ENCODE measurements around the gene KCNS1. TPM values are rescaled to one million over a fixed set of nuclear protein-coding genes. Genes with fewer than 3 reads are reported as not detected.
"Not testable (repeated sequence)": the region's sequence is repeated elsewhere in the genome, so short reads cannot be mapped to it uniquely, and the experiment has no call there.

The KCNS1 gene
- total RNA-seq, 2 experiments from 2014 or later, result 0.08 to 0.11 TPM

GRCh38 chr20:45085289-45085688, 15.6 kb downstream of the KCNS1 start:
- DNase-seq (no peak), ATAC-seq (ENCODE audit: low read depth) (no peak)
- Mint-ChIP-seq H3K27me3 (no peaks in the 10 kb centered on the region), H3K4me3 (no peak overlapping the region), H3K27ac (peak overlapping the region; percentile 39), H3K9me3 (peaks cover 2% of the 10 kb centered on the region), H3K36me3 (peaks cover 51% of the 10 kb centered on the region), H3K4me1 (peaks cover 9% of the 10 kb centered on the region)
- POLR2A ChIA-PET, result no interaction called here

GRCh38 chr20:45083127-45083526, 17.8 kb downstream of the KCNS1 start:
- Mint-ChIP-seq H3K27me3 (no peaks in the 10 kb centered on the region), H3K4me1 (peaks cover 9% of the 10 kb centered on the region), H3K27ac (no peak overlapping the region), H3K36me3 (peaks cover 65% of the 10 kb centered on the region), H3K4me3 (no peak overlapping the region), H3K9me3 (peaks cover 2% of the 10 kb centered on the region)
- POLR2A ChIA-PET, result no interaction called here
- ATAC-seq (ENCODE audit: low read depth), result no peak
- DNase-seq, result no peak

- Mint-ChIP-seq H3K4me3 (no peak overlapping the region), H3K4me1 (peaks cover 9% of the 10 kb centered on the region), H3K9me3 (peaks cover 2% of the 10 kb centered on the region), H3K27me3 (no peaks in the 10 kb centered on the region), H3K27ac (no peak overlapping the region), H3K36me3 (peaks cover 67% of the 10 kb centered on the region)
- DNase-seq (no peak), ATAC-seq (ENCODE audit: low read depth) (no peak)
- POLR2A ChIA-PET, result no interaction called here
These were observed 18.5 kb downstream of the KCNS1 start for GRCh38 chr20:45082468-45082867.

- Mint-ChIP-seq H3K36me3 (peaks cover 74% of the 10 kb centered on the region), H3K4me3 (no peak overlapping the region), H3K4me1 (peaks cover 6% of the 10 kb centered on the region), H3K27me3 (no peaks in the 10 kb centered on the region), H3K27ac (no peak overlapping the region), H3K9me3 (peaks cover 2% of the 10 kb centered on the region)
- POLR2A ChIA-PET, result no interaction called here
- ATAC-seq (ENCODE audit: low read depth) (no peak), DNase-seq (no peak)
These were observed 19.9 kb downstream of the KCNS1 start for GRCh38 chr20:45080867-45081624.

GRCh38 chr20:45077559-45077958, 23.4 kb downstream of the KCNS1 start:
- Mint-ChIP-seq H3K27me3 (no peaks in the 10 kb centered on the region), H3K27ac (no peak overlapping the region), H3K4me1 (peaks cover 4% of the 10 kb centered on the region), H3K36me3 (peaks cover 58% of the 10 kb centered on the region), H3K9me3 (peaks cover 2% of the 10 kb centered on the region), H3K4me3 (no peak overlapping the region)
- ATAC-seq (ENCODE audit: low read depth) (no peak), DNase-seq (no peak)
- POLR2A ChIA-PET, result interaction anchor here (0.7 kb wide), 1 partner anchor 34 kb away, joined by 3 read pairs; no protein-coding TSS in a partner anchor

- POLR2A ChIA-PET, result no interaction called here
- H3K4me3 Mint-ChIP-seq, result no peak overlapping the region
- H3K36me3 Mint-ChIP-seq, result peaks cover 44% of the 10 kb centered on the region
- no peak for ATAC-seq (ENCODE audit: low read depth)
- no peaks in the 10 kb centered on the region for H3K9me3 Mint-ChIP-seq
- DNase-seq, result no peak
- H3K27me3 Mint-ChIP-seq, result no peaks in the 10 kb centered on the region
- H3K4me1 Mint-ChIP-seq, result peaks cover 12% of the 10 kb centered on the region
- no peak overlapping the region for H3K27ac Mint-ChIP-seq
These were observed 27.7 kb downstream of the KCNS1 start for GRCh38 chr20:45073221-45073620.

- POLR2A ChIA-PET, result no interaction called here
- no peak overlapping the region for H3K27ac Mint-ChIP-seq
These were observed 28.9 kb downstream of the KCNS1 start for GRCh38 chr20:45072066-45072465.

GRCh38 chr20:45070932-45071632, 29.8 kb downstream of the KCNS1 start:
- H3K9me3 Mint-ChIP-seq, result no peaks in the 10 kb centered on the region
- no peak for DNase-seq
- H3K4me3 Mint-ChIP-seq, result no peak overlapping the region
- peaks cover 16% of the 10 kb centered on the region for H3K4me1 Mint-ChIP-seq
- ATAC-seq (ENCODE audit: low read depth), result no peak
- POLR2A ChIA-PET, result no interaction called here
- no peak overlapping the region for H3K27ac Mint-ChIP-seq
- H3K36me3 Mint-ChIP-seq, result peaks cover 44% of the 10 kb centered on the region
- H3K27me3 Mint-ChIP-seq, result no peaks in the 10 kb centered on the region

More at GRCh38 chr20:45072066-45072465, 28.9 kb downstream of the KCNS1 start:
- peaks cover 45% of the 10 kb centered on the region for H3K36me3 Mint-ChIP-seq
- ATAC-seq (ENCODE audit: low read depth) (no peak), DNase-seq (no peak)
- peaks cover 15% of the 10 kb centered on the region for H3K4me1 Mint-ChIP-seq
- H3K4me3 Mint-ChIP-seq, result no peak overlapping the region
- H3K27me3 Mint-ChIP-seq, result no peaks in the 10 kb centered on the region
- H3K9me3 Mint-ChIP-seq, result no peaks in the 10 kb centered on the region

- no peak for ATAC-seq (ENCODE audit: low read depth)
- Mint-ChIP-seq H3K9me3 (no peaks in the 10 kb centered on the region), H3K27ac (no peak overlapping the region), H3K4me1 (peaks cover 23% of the 10 kb centered on the region), H3K4me3 (no peak overlapping the region), H3K27me3 (no peaks in the 10 kb centered on the region), H3K36me3 (peaks cover 41% of the 10 kb centered on the region)
- DNase-seq, result no peak
- POLR2A ChIA-PET, result no interaction called here
These were observed 31.7 kb downstream of the KCNS1 start for GRCh38 chr20:45069261-45069660.

- DNase-seq, result no peak
- peaks cover 27% of the 10 kb centered on the region for H3K4me1 Mint-ChIP-seq
- H3K4me3 Mint-ChIP-seq, result no peak overlapping the region
- no peak overlapping the region for H3K27ac Mint-ChIP-seq
- POLR2A ChIA-PET, result no interaction called here
- H3K27me3 Mint-ChIP-seq, result no peaks in the 10 kb centered on the region
- no peak for ATAC-seq (ENCODE audit: low read depth)
- H3K9me3 Mint-ChIP-seq, result no peaks in the 10 kb centered on the region
- peaks cover 46% of the 10 kb centered on the region for H3K36me3 Mint-ChIP-seq
These were observed 33.4 kb downstream of the KCNS1 start for GRCh38 chr20:45067558-45067957.

- Mint-ChIP-seq H3K9me3 (no peaks in the 10 kb centered on the region), H3K36me3 (peaks cover 49% of the 10 kb centered on the region), H3K27ac (no peak overlapping the region), H3K4me1 (peaks cover 27% of the 10 kb centered on the region), H3K4me3 (no peak overlapping the region), H3K27me3 (no peaks in the 10 kb centered on the region)
- ATAC-seq (ENCODE audit: low read depth) (no peak), DNase-seq (no peak)
- POLR2A ChIA-PET, result no interaction called here
These were observed 33.8 kb downstream of the KCNS1 start for GRCh38 chr20:45067087-45067486.

GRCh38 chr20:45066372-45066771, 34.6 kb downstream of the KCNS1 start:
- Mint-ChIP-seq H3K27me3 (no peaks in the 10 kb centered on the region), H3K9me3 (no peaks in the 10 kb centered on the region), H3K4me1 (peaks cover 27% of the 10 kb centered on the region), H3K36me3 (peaks cover 52% of the 10 kb centered on the region), H3K4me3 (no peak overlapping the region), H3K27ac (no peak overlapping the region)
- DNase-seq (no peak), ATAC-seq (ENCODE audit: low read depth) (no peak)
- POLR2A ChIA-PET, result no interaction called here

GRCh38 chr20:45064812-45065211, 36.1 kb downstream of the KCNS1 start:
- POLR2A ChIA-PET, result no interaction called here
- H3K36me3 Mint-ChIP-seq, result peaks cover 42% of the 10 kb centered on the region
- H3K4me3 Mint-ChIP-seq, result no peak overlapping the region
- no peaks in the 10 kb centered on the region for H3K9me3 Mint-ChIP-seq
- ATAC-seq (ENCODE audit: low read depth) (no peak), DNase-seq (no peak)
- H3K4me1 Mint-ChIP-seq, result peaks cover 21% of the 10 kb centered on the region
- no peaks in the 10 kb centered on the region for H3K27me3 Mint-ChIP-seq
- no peak overlapping the region for H3K27ac Mint-ChIP-seq

GRCh38 chr20:45063107-45063506, 37.8 kb downstream of the KCNS1 start:
- H3K9me3 Mint-ChIP-seq; POLR2A ChIA-PET; ATAC-seq (ENCODE audit: low read depth); H3K4me3 Mint-ChIP-seq; DNase-seq; H3K27me3 Mint-ChIP-seq; H3K27ac Mint-ChIP-seq: not testable (repeated sequence)
- peaks cover 38% of the 10 kb centered on the region for H3K36me3 Mint-ChIP-seq
- peaks cover 23% of the 10 kb centered on the region for H3K4me1 Mint-ChIP-seq
